ENCODE data around the gene PACSIN1.

- TF ChIP-seq POLR2AphosphoS5 (IDR thresholded peaks at IDR 0.05; ENCODE audit: borderline replicate concordance, low read depth, low read length) (no peak), EZH2 (IDR thresholded peaks at IDR 0.05) (no peak), FOXP2 (optimal IDR thresholded peaks at IDR 0.05; ENCODE audit: control extremely low read depth, extremely low read length, insufficient read depth) (no peak)
Observed at GRCh38 chr6:34497411-34497810, 31.5 kb downstream of the PACSIN1 start.

Data from SK-N-MC (cell line).